ENCODE measurements around the gene ZNF277.
"Not testable (repeated sequence)": the region's sequence is repeated elsewhere in the genome, so short reads cannot be mapped to it uniquely, and the experiment has no call there.

The ZNF277 gene

GRCh38 chr7:112300072-112300471 lies 93.6 kb downstream of the ZNF277 start:
- TF ChIP-seq CTCF (IDR thresholded peaks at IDR 0.05; ENCODE audit: control insufficient read depth, insufficient read depth, low read depth, low read length, missing control alignments): no peak
- no peak overlapping the region for H3K4me3 ChIP-seq (ENCODE audit: control insufficient read depth, low read depth, low read length)
- DNase-seq (ENCODE audit: low read depth): no peak

GRCh38 chr7:112300831-112301407 lies 94.4 kb downstream of the ZNF277 start:
- no peak for TF ChIP-seq CTCF (IDR thresholded peaks at IDR 0.05; ENCODE audit: control insufficient read depth, insufficient read depth, low read depth, low read length, missing control alignments)
- no peak overlapping the region for H3K4me3 ChIP-seq (ENCODE audit: control insufficient read depth, low read depth, low read length)
- DNase-seq (ENCODE audit: low read depth): no peak

GRCh38 chr7:112302566-112302965 lies 96.1 kb downstream of the ZNF277 start:
- no peak for DNase-seq (ENCODE audit: low read depth)
- H3K4me3 ChIP-seq (ENCODE audit: control insufficient read depth, low read depth, low read length): no peak overlapping the region
- no peak for TF ChIP-seq CTCF (IDR thresholded peaks at IDR 0.05; ENCODE audit: control insufficient read depth, insufficient read depth, low read depth, low read length, missing control alignments)

GRCh38 chr7:112306903-112307302 lies 100.4 kb downstream of the ZNF277 start:
- DNase-seq (ENCODE audit: low read depth): no peak

GRCh38 chr7:112307506-112307905 lies 101.0 kb downstream of the ZNF277 start:
- no peak for TF ChIP-seq CTCF (IDR thresholded peaks at IDR 0.05; ENCODE audit: control insufficient read depth, insufficient read depth, low read depth, low read length, missing control alignments)
- no peak for DNase-seq (ENCODE audit: low read depth)

More at GRCh38 chr7:112306903-112307302, 100.4 kb downstream of the ZNF277 start:
- no peak for TF ChIP-seq CTCF (IDR thresholded peaks at IDR 0.05; ENCODE audit: control insufficient read depth, insufficient read depth, low read depth, low read length, missing control alignments)
- no peak overlapping the region for H3K4me3 ChIP-seq (ENCODE audit: control insufficient read depth, low read depth, low read length)

GRCh38 chr7:112308974-112309373 lies 102.5 kb downstream of the ZNF277 start:
- no peak overlapping the region for H3K4me3 ChIP-seq (ENCODE audit: control insufficient read depth, low read depth, low read length)
- DNase-seq (ENCODE audit: low read depth): no peak
- no peak for TF ChIP-seq CTCF (IDR thresholded peaks at IDR 0.05; ENCODE audit: control insufficient read depth, insufficient read depth, low read depth, low read length, missing control alignments)

More at GRCh38 chr7:112307506-112307905, 101.0 kb downstream of the ZNF277 start:
- H3K4me3 ChIP-seq (ENCODE audit: control insufficient read depth, low read depth, low read length): no peak overlapping the region

- not testable (repeated sequence) for H3K4me3 ChIP-seq (ENCODE audit: control insufficient read depth, low read depth, low read length); DNase-seq (ENCODE audit: low read depth)
Measured at GRCh38 chr7:112316803-112317202, 110.3 kb downstream of the ZNF277 start.

Data from AG09309 (cell line).